Hepatocyte (in vitro differentiated cells): ENCODE results near the gene C1orf50. TPM values are rescaled to one million over a fixed set of nuclear protein-coding genes. Genes with fewer than 3 reads are reported as not detected.

ENCODE experiments used
- DNase-seq: peaks from one replicate; pipeline ENCODE4 v3.0.0-alpha.2; 2016; ENCODE audit warnings: low spot score
- H2AFZ ChIP-seq: fragments of 200-600 bp; sonication (generic); 2 replicates; pipeline ENCODE4 v1.6.0; 2016; ENCODE audit warnings: antibody characterized with exemption, mild to moderate bottlenecking
- H3K27ac ChIP-seq: fragments of 200-600 bp; sonication (generic); 2 replicates; pipeline ENCODE4 v1.5.1; 2016; ENCODE audit warnings: mild to moderate bottlenecking
- H3K27me3 ChIP-seq: fragments of 200-600 bp; sonication (generic); 2 replicates; pipeline ENCODE4 v1.6.1; 2016
- H3K36me3 ChIP-seq: fragments of 200-600 bp; sonication (generic); replicated peaks from 2 replicates; pipeline ENCODE4 v1.5.1; 2016; ENCODE audit warnings: low read depth; ENCODE audit not compliant: insufficient read depth
- H3K4me1 ChIP-seq: fragments of 200-600 bp; sonication (generic); 2 replicates; pipeline ENCODE4 v1.5.1; 2016; ENCODE audit warnings: mild to moderate bottlenecking, moderate library complexity; ENCODE audit not compliant: insufficient read depth
- H3K4me2 ChIP-seq: fragments of 200-600 bp; sonication (generic); 2 replicates; pipeline ENCODE4 v1.6.0; 2016
- H3K4me3 ChIP-seq: fragments of 200-600 bp; sonication (generic); 2 replicates; pipeline ENCODE4 v1.5.1; 2016; ENCODE audit warnings: mild to moderate bottlenecking
- H3K79me2 ChIP-seq: fragments of 200-600 bp; sonication (generic); 2 replicates; pipeline ENCODE4 v1.6.0; 2017; ENCODE audit warnings: mild to moderate bottlenecking
- H3K9me2 ChIP-seq: fragments of 200-600 bp; sonication (generic); replicated peaks from 2 replicates; pipeline ENCODE4 v1.6.0; 2017; ENCODE audit warnings: mild to moderate bottlenecking; ENCODE audit not compliant: insufficient read depth
- H3K9me3 ChIP-seq: fragments of 200-600 bp; sonication (generic); 2 replicates; pipeline ENCODE4 v1.5.1; 2016; ENCODE audit warnings: low read depth, mild to moderate bottlenecking
- H4K20me1 ChIP-seq: fragments of 200-600 bp; sonication (generic); 2 replicates; pipeline ENCODE4 v1.6.0; 2016; ENCODE audit warnings: mild to moderate bottlenecking; ENCODE audit not compliant: insufficient read depth, poor library complexity, severe bottlenecking
- CTCF ChIP-seq: fragments of 200-600 bp; sonication (generic); IDR thresholded peaks from 2 replicates; pipeline ENCODE4 v1.5.1; 2016; ENCODE audit warnings: antibody characterized with exemption, mild to moderate bottlenecking; ENCODE audit not compliant: poor library complexity
- EZH2 ChIP-seq: fragments of 200-600 bp; sonication (generic); IDR thresholded peaks from 2 replicates; pipeline ENCODE4 v1.6.1; 2016; ENCODE audit warnings: antibody characterized with exemption, mild to moderate bottlenecking, borderline replicate concordance
- EZH2phosphoT487 ChIP-seq: fragments of 200-600 bp; sonication (generic); IDR thresholded peaks from one replicate; pipeline ENCODE4 v1.6.1; 2018; ENCODE audit warnings: antibody characterized with exemption, mild to moderate bottlenecking, low read depth, moderate library complexity; ENCODE audit not compliant: unreplicated experiment, severe bottlenecking
- WGBS: methylation state at CpG from one replicate; pipeline ENCODE4 v1.1.6; 2016; ENCODE audit warnings: low lambda C conversion rate; ENCODE audit errors: missing lambda C conversion rate; 5-methylcytosine and 5-hydroxymethylcytosine counted together
- polyA plus RNA-seq: library from polyadenylated mRNA; unstranded; fragments of >200 nt; fragmentation: Nextera tagmentation; extraction: Ambion mirVana; gene quantifications from 2 replicates; pipeline ENCODE4 v1.2.1, GENCODE V29; 2016
- total RNA-seq: library from RNA; depleted of rRNA; stranded (reverse); fragments of >200 nt; gene quantifications from 2 replicates; pipeline ENCODE4 v1.2.3, GENCODE V29; 2014

The C1orf50 gene
- total and polyA plus RNA-seq, 2 experiments from 2014 or later = 5.7 to 15.2 TPM

GRCh38 chr1:42767510-42768000, 506 bp downstream of the C1orf50 start:
- Histone ChIP-seq H3K4me2 (peak overlapping the region; percentile 79), H2AFZ (peak overlapping the region; percentile 14), H3K4me3 (peak overlapping the region; percentile 31), H3K4me1 (peaks cover 10% of the 10 kb centered on the region), H3K79me2 (peaks cover 84% of the 10 kb centered on the region), H3K27ac (peak overlapping the region; percentile 78), H3K9me3 (no peaks in the 10 kb centered on the region), H3K27me3 (no peaks in the 10 kb centered on the region), H3K36me3 (no peaks in the 10 kb centered on the region), H3K9me2 (no peaks in the 10 kb centered on the region), H4K20me1 (peaks cover 11% of the 10 kb centered on the region)
- WGBS = 3% methylated on average over 21 of the region's 23 CpGs
- no peak for TF ChIP-seq CTCF
- no peak for TF ChIP-seq EZH2
- no peak for TF ChIP-seq EZH2phosphoT487
- DNase-seq = no peak

GRCh38 chr1:42768172-42768571, 1.1 kb downstream of the C1orf50 start:
- H3K4me1 ChIP-seq = peaks cover 10% of the 10 kb centered on the region
- H3K9me3 ChIP-seq = no peaks in the 10 kb centered on the region
- H3K27ac ChIP-seq = peak overlapping the region; percentile 78
- peak overlapping the region; percentile 14 for H2AFZ ChIP-seq
- no peak for DNase-seq
- TF ChIP-seq EZH2phosphoT487 = no peak
- TF ChIP-seq CTCF = no peak
- peak overlapping the region; percentile 79 for H3K4me2 ChIP-seq
- no peaks in the 10 kb centered on the region for H3K27me3 ChIP-seq
- H4K20me1 ChIP-seq = peaks cover 11% of the 10 kb centered on the region
- WGBS = 75% methylated on average over 2 of the region's 2 CpGs
- no peaks in the 10 kb centered on the region for H3K9me2 ChIP-seq
- H3K79me2 ChIP-seq = peaks cover 83% of the 10 kb centered on the region
- peak overlapping the region; percentile 31 for H3K4me3 ChIP-seq
- H3K36me3 ChIP-seq = no peaks in the 10 kb centered on the region

GRCh38 chr1:42769811-42770210, 2.8 kb downstream of the C1orf50 start:
- no peak overlapping the region for H3K27ac ChIP-seq
- H3K4me3 ChIP-seq = no peak overlapping the region
- H3K4me2 ChIP-seq = no peak overlapping the region
- H3K9me3 ChIP-seq = no peaks in the 10 kb centered on the region
- no peak overlapping the region for H2AFZ ChIP-seq
- no peak for TF ChIP-seq CTCF
- TF ChIP-seq EZH2phosphoT487 = no peak
- no peak for TF ChIP-seq EZH2
- peaks cover 7% of the 10 kb centered on the region for H4K20me1 ChIP-seq
- peaks cover 3% of the 10 kb centered on the region for H3K36me3 ChIP-seq
- no peaks in the 10 kb centered on the region for H3K9me2 ChIP-seq
- 88% methylated on average over 3 of the region's 3 CpGs for WGBS
- DNase-seq = no peak
- H3K79me2 ChIP-seq = peaks cover 66% of the 10 kb centered on the region
- H3K27me3 ChIP-seq = no peaks in the 10 kb centered on the region
- peaks cover 10% of the 10 kb centered on the region for H3K4me1 ChIP-seq
